ENCODE data around the gene GTPBP4.
A peak's percentile ranks its signal among the peaks of the same experiment; 100 is the strongest.
"Not testable (repeated sequence)": the region's sequence is repeated elsewhere in the genome, so short reads cannot be mapped to it uniquely, and the experiment has no call there.

The GTPBP4 gene

GRCh38 chr10:1034758-1035157 lies 46.5 kb downstream of the GTPBP4 start:
- DNase-seq: no peak

GRCh38 chr10:1035201-1035600 lies 47.0 kb downstream of the GTPBP4 start:
- no peak for DNase-seq

GRCh38 chr10:1036341-1036791 lies 48.1 kb downstream of the GTPBP4 start:
- DNase-seq: no peak

- DNase-seq: no peak
Observed at GRCh38 chr10:1037098-1037497, 48.9 kb downstream of the GTPBP4 start.

- not testable (repeated sequence) for DNase-seq
Observed at GRCh38 chr10:1038769-1039168, 50.5 kb downstream of the GTPBP4 start.

- DNase-seq: no peak
Observed at GRCh38 chr10:1040133-1040532, 51.9 kb downstream of the GTPBP4 start.

- no peak for DNase-seq
Observed at GRCh38 chr10:1041514-1041913, 53.3 kb downstream of the GTPBP4 start.

- no peak for DNase-seq
Observed at GRCh38 chr10:1043532-1043995, 55.3 kb downstream of the GTPBP4 start.

GRCh38 chr10:1044146-1044545 lies 55.9 kb downstream of the GTPBP4 start:
- DNase-seq: no peak

- no peak for DNase-seq
Observed at GRCh38 chr10:1044964-1045363, 56.7 kb downstream of the GTPBP4 start.

- DNase-seq: no peak
Observed at GRCh38 chr10:1045415-1045814, 57.2 kb downstream of the GTPBP4 start.

- DNase-seq: peak; percentile 31
Observed at GRCh38 chr10:1047937-1048336, 59.7 kb downstream of the GTPBP4 start.

- DNase-seq: no peak
Observed at GRCh38 chr10:1048349-1048731, 60.1 kb downstream of the GTPBP4 start.

GRCh38 chr10:1048732-1049424 lies 60.6 kb downstream of the GTPBP4 start, which contains the start of gene IDI1:
TSS of gene IDI1 (minus strand) at chr10:1049119. CDS start at chr10:1049003, 116 bp downstream.
- peak; percentile 100 for DNase-seq

- DNase-seq: no peak
Observed at GRCh38 chr10:1049425-1049958, 61.3 kb downstream of the GTPBP4 start.

GRCh38 chr10:1050145-1050544 lies 61.9 kb downstream of the GTPBP4 start:
- peak; percentile 77 for DNase-seq

GRCh38 chr10:1050554-1050953 lies 62.3 kb downstream of the GTPBP4 start:
- DNase-seq: peak; percentile 41

- no peak for DNase-seq
Observed at GRCh38 chr10:1054684-1055083, 66.5 kb downstream of the GTPBP4 start.

GRCh38 chr10:1056326-1057105 lies 68.3 kb downstream of the GTPBP4 start, which contains the start of gene WDR37:
TSS of gene WDR37 (plus strand) at chr10:1056385. CDS start at chr10:1072156, 15,771 bp downstream.
- peak; percentile 89 for DNase-seq

- DNase-seq: peak; percentile 64
Observed at GRCh38 chr10:1057106-1057657, 68.9 kb downstream of the GTPBP4 start.

- peak; percentile 37 for DNase-seq
Observed at GRCh38 chr10:1058017-1058416, 69.8 kb downstream of the GTPBP4 start.

GRCh38 chr10:1059902-1060301 lies 71.7 kb downstream of the GTPBP4 start:
- no peak for DNase-seq
